ENCODE data around the gene SAA4.

Gene SAA4

GRCh38 chr11:18259259-18259658, 22.7 kb upstream of the SAA4 start:
- Histone ChIP-seq H3K27ac (ENCODE audit: low read depth, low read length) (no peak overlapping the region), H3K27me3 (ENCODE audit: control insufficient read depth, low read length) (peaks cover 20% of the 10 kb centered on the region), H3K4me2 (ENCODE audit: low read length) (no peak overlapping the region), H3K36me3 (ENCODE audit: control insufficient read depth, low read length) (no peaks in the 10 kb centered on the region), H3F3A (ENCODE audit: control insufficient read depth, insufficient read depth) (no peaks in the 10 kb centered on the region), H3K9me3 (ENCODE audit: control insufficient read depth, insufficient read depth, low read length) (no peaks in the 10 kb centered on the region), H4K20me1 (ENCODE audit: control insufficient read depth, insufficient read depth, low read depth, low read length) (no peaks in the 10 kb centered on the region), H3K9me2 (replicated peaks; ENCODE audit: control insufficient read depth, low read length) (no peaks in the 10 kb centered on the region), H3K4me1 (ENCODE audit: control insufficient read depth, low read length) (no peaks in the 10 kb centered on the region), H3K79me2 (ENCODE audit: control insufficient read depth, low read length) (no peaks in the 10 kb centered on the region), H3K4me3 (ENCODE audit: low read length) (no peak overlapping the region)
- TF ChIP-seq EZH2phosphoT487 (IDR thresholded peaks at IDR 0.05; ENCODE audit: borderline replicate concordance, low read length) = no peak
- TF ChIP-seq CTCF (IDR thresholded peaks at IDR 0.05; ENCODE audit: low read depth, low read length, poor library complexity, severe bottlenecking) = no peak

- TF ChIP-seq EZH2phosphoT487 (IDR thresholded peaks at IDR 0.05; ENCODE audit: borderline replicate concordance, low read length) (no peak), CTCF (IDR thresholded peaks at IDR 0.05; ENCODE audit: low read depth, low read length, poor library complexity, severe bottlenecking) (no peak)
- H4K20me1 ChIP-seq (ENCODE audit: control insufficient read depth, insufficient read depth, low read depth, low read length) = no peaks in the 10 kb centered on the region
Measured at GRCh38 chr11:18254781-18255361, 18.3 kb upstream of the SAA4 start.

GRCh38 chr11:18253778-18254338, 17.3 kb upstream of the SAA4 start:
- TF ChIP-seq CTCF (IDR thresholded peaks at IDR 0.05; ENCODE audit: low read depth, low read length, poor library complexity, severe bottlenecking) (no peak), EZH2phosphoT487 (IDR thresholded peaks at IDR 0.05; ENCODE audit: borderline replicate concordance, low read length) (no peak)
- H4K20me1 ChIP-seq (ENCODE audit: control insufficient read depth, insufficient read depth, low read depth, low read length) = no peaks in the 10 kb centered on the region
- no peaks in the 10 kb centered on the region for H3K4me1 ChIP-seq (ENCODE audit: control insufficient read depth, low read length)
- no peak overlapping the region for H3K27ac ChIP-seq (ENCODE audit: low read depth, low read length)
- H3K9me2 ChIP-seq (replicated peaks; ENCODE audit: control insufficient read depth, low read length) = no peaks in the 10 kb centered on the region
- peaks cover 8% of the 10 kb centered on the region for H3K27me3 ChIP-seq (ENCODE audit: control insufficient read depth, low read length)
- no peak overlapping the region for H3K4me2 ChIP-seq (ENCODE audit: low read length)
- H3F3A ChIP-seq (ENCODE audit: control insufficient read depth, insufficient read depth) = no peaks in the 10 kb centered on the region
- H3K4me3 ChIP-seq (ENCODE audit: low read length) = no peak overlapping the region
- no peaks in the 10 kb centered on the region for H3K9me3 ChIP-seq (ENCODE audit: control insufficient read depth, insufficient read depth, low read length)
- no peaks in the 10 kb centered on the region for H3K79me2 ChIP-seq (ENCODE audit: control insufficient read depth, low read length)
- no peaks in the 10 kb centered on the region for H3K36me3 ChIP-seq (ENCODE audit: control insufficient read depth, low read length)

More at GRCh38 chr11:18254781-18255361, 18.3 kb upstream of the SAA4 start:
- Histone ChIP-seq H3K4me1 (ENCODE audit: control insufficient read depth, low read length) (no peaks in the 10 kb centered on the region), H3K9me3 (ENCODE audit: control insufficient read depth, insufficient read depth, low read length) (no peaks in the 10 kb centered on the region), H3K36me3 (ENCODE audit: control insufficient read depth, low read length) (no peaks in the 10 kb centered on the region), H3K4me3 (ENCODE audit: low read length) (no peak overlapping the region), H3K27me3 (ENCODE audit: control insufficient read depth, low read length) (peaks cover 11% of the 10 kb centered on the region), H3F3A (ENCODE audit: control insufficient read depth, insufficient read depth) (no peaks in the 10 kb centered on the region), H3K9me2 (replicated peaks; ENCODE audit: control insufficient read depth, low read length) (no peaks in the 10 kb centered on the region), H3K4me2 (ENCODE audit: low read length) (no peak overlapping the region), H3K27ac (ENCODE audit: low read depth, low read length) (no peak overlapping the region), H3K79me2 (ENCODE audit: control insufficient read depth, low read length) (no peaks in the 10 kb centered on the region)
